ENCODE measurements around the gene RPL39.

DNA sequence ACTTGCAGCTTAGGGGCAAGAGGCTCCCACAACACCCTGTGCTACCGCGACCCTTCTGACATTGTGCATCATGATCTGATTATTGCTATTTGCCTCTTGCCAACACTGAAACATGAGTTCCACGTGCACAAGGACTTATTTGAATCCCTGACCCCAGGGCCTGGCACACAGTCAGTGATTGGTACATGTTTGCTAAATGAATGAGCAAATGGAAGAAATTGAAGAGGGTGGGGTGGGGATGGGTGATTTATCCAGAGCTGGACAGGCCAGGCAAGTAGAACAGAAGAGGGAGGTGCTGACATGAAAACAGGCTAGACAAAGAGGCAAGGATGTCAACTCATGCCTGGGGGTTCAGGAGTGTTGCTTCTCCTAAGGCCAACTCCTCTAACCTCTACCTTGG lies 24.9 kb upstream of the RPL39 start:
- TF ChIP-seq, protein P1, sequence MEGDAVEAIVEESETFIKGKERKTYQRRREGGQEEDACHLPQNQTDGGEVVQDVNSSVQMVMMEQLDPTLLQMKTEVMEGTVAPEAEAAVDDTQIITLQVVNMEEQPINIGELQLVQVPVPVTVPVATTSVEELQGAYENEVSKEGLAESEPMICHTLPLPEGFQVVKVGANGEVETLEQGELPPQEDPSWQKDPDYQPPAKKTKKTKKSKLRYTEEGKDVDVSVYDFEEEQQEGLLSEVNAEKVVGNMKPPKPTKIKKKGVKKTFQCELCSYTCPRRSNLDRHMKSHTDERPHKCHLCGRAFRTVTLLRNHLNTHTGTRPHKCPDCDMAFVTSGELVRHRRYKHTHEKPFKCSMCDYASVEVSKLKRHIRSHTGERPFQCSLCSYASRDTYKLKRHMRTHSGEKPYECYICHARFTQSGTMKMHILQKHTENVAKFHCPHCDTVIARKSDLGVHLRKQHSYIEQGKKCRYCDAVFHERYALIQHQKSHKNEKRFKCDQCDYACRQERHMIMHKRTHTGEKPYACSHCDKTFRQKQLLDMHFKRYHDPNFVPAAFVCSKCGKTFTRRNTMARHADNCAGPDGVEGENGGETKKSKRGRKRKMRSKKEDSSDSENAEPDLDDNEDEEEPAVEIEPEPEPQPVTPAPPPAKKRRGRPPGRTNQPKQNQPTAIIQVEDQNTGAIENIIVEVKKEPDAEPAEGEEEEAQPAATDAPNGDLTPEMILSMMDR (IDR thresholded peaks at IDR 0.05): no peak
- TF ChIP-seq POLR2A (IDR thresholded peaks at IDR 0.05): no peak

All from lower leg skin (tissue), 3 donors.